Stimulated activated CD8-positive, alpha-beta memory T cell treated with anti-CD3 and anti-CD28 coated beads, Interleukin-12 subunit alpha, Interleukin-12 subunit beta, amount 100 ng/mL, for 1 hour (primary cell): ENCODE results near the gene AHSG.
A peak's percentile ranks its signal among the peaks of the same experiment; 100 is the strongest.

Experiments used
- DNase-seq: peaks from one replicate; pipeline ENCODE4 v3.0.0-alpha.2; 2020; ENCODE audit warnings: low read depth

The AHSG gene

GRCh38 chr3:186593862-186594261 is 19.0 kb upstream of the AHSG start:
- no peak for DNase-seq

GRCh38 chr3:186594591-186595113 is 18.2 kb upstream of the AHSG start:
- no peak for DNase-seq

- no peak for DNase-seq
Measured at GRCh38 chr3:186596568-186597287, 16.1 kb upstream of the AHSG start.

- no peak for DNase-seq
Measured at GRCh38 chr3:186598108-186598784, 14.6 kb upstream of the AHSG start.

GRCh38 chr3:186598794-186599141 is 14.1 kb upstream of the AHSG start:
- DNase-seq, result no peak

- no peak for DNase-seq
Measured at GRCh38 chr3:186599142-186599784, 13.6 kb upstream of the AHSG start.

GRCh38 chr3:186599785-186600166 is 13.1 kb upstream of the AHSG start:
- no peak for DNase-seq

- no peak for DNase-seq
Measured at GRCh38 chr3:186600896-186601295, 12.0 kb upstream of the AHSG start.

GRCh38 chr3:186603159-186603558 is 9.7 kb upstream of the AHSG start:
- no peak for DNase-seq

GRCh38 chr3:186605078-186605477 is 7.8 kb upstream of the AHSG start:
- no peak for DNase-seq

- DNase-seq, result no peak
Measured at GRCh38 chr3:186605561-186606545, 7.0 kb upstream of the AHSG start.

GRCh38 chr3:186608624-186609215 is 4.1 kb upstream of the AHSG start:
- DNase-seq, result no peak

- DNase-seq, result no peak
Measured at GRCh38 chr3:186609247-186609868, 3.5 kb upstream of the AHSG start.

GRCh38 chr3:186612065-186612464 is 795 bp upstream of the AHSG start:
- no peak for DNase-seq

GRCh38 chr3:186613637-186614265 is 891 bp downstream of the AHSG start:
- DNase-seq, result no peak

- no peak for DNase-seq
Measured at GRCh38 chr3:186614266-186614596, 1.4 kb downstream of the AHSG start.

GRCh38 chr3:186614597-186615483 is 2.0 kb downstream of the AHSG start:
- DNase-seq, result peak; percentile 52

GRCh38 chr3:186616299-186616617 is 3.4 kb downstream of the AHSG start:
- no peak for DNase-seq

GRCh38 chr3:186617036-186617946 is 4.4 kb downstream of the AHSG start:
- peak; percentile 74 for DNase-seq
